GM18502 (cell line): Measurements from ENCODE around the gene RTP2.
"Not testable (repeated sequence)": the region's sequence is repeated elsewhere in the genome, so short reads cannot be mapped to it uniquely, and the experiment has no call there.

Experiments used
- ATAC-seq: cut with Tn5 transposase; IDR thresholded peaks from one replicate; pipeline ENCODE4 v1.9.1; 2021; ENCODE audit warnings: mild to moderate bottlenecking; ENCODE audit not compliant: unreplicated experiment, poor library complexity

The RTP2 gene

DNA sequence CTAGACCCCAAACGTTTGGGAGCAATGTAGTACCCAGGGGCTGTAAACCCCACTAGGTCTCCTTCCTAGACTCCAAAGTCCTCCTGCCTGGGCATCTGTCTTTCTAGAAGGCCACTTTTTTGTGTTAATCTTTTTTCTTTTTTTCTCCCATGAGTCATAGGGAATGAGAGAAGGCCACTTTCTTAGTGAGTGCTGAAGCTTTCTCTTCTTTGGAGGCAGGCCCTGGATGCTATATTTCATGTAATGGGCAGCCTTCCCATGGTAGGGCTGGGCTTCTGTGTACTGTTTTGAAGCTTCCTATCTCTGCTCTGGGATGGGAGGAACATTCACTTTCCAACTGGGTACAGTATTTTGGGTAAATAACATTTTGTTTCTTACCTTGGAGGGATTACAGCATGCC lies 15.2 kb upstream of the RTP2 start:
- no peak for ATAC-seq

DNA sequence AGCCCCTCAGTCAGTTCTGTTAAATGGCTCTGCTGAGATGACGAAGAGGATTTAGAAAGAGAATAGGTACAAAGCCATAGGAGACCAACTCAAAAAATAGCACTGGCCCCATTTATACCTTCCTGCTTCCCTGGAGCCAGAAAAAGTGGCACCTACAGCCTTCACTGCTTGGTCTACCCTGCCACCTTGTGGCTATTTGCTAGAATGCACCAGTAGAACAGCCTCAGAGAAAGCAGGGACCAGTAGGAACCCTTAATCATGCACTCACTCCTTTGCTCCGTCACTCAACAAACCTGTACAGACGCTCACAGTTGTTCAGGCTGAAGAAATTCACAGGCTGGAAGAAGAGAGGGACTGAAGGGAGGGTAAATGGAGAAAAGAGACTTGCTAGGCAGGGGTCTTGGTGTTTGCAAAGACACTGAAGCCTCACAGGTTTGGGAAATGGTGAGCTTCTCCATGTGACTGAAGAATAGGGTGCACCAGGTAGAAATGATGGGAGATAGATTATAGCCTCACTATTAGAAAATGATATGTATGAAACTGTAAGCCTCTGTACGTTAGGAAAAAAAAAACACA lies 12.1 kb upstream of the RTP2 start:
- ATAC-seq, result peak; percentile 87

DNA sequence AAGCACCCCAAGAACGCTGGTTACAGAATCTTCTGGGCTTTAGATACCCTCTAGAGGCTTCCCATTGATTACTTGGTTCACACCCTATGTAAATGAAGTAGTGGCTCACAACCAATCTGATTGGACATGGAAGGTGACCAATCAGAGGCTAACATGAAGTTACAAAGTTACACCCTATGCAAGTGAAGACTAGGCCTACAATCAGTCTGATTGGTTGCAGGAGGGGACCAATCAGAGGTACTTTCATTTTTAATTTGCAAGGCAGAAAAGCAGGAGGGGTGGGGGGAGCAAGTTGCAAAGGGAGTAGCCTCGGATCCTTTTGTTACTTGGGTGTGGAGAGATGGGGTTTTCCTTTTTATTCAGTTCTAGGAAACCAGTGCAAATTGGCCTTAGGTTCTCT lies 11.1 kb upstream of the RTP2 start:
- no peak for ATAC-seq

DNA sequence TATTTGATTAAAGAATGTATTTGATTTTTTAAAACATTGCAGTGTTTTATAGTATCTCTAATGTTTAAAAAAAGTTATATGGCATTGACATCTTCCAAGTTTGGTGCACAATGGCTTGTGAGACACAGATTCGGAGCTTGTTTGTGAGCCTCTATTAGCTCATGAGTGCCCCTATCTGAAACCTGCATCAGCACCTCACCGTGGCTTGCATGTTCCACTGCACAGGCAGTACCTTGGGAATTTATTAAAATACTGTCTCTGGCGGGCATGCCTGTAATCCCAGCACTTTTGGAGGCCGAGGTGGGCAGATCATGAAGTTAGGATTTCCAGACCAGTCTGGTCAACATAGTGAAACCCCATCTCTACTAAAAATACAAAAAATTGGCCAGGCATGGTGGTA lies 6.8 kb upstream of the RTP2 start:
- ATAC-seq, result no peak

GRCh38 chr3:187708696-187709095 lies 6.3 kb upstream of the RTP2 start:
- ATAC-seq, result no peak

- ATAC-seq, result no peak
Observed at GRCh38 chr3:187706971-187707370, 4.6 kb upstream of the RTP2 start.

DNA sequence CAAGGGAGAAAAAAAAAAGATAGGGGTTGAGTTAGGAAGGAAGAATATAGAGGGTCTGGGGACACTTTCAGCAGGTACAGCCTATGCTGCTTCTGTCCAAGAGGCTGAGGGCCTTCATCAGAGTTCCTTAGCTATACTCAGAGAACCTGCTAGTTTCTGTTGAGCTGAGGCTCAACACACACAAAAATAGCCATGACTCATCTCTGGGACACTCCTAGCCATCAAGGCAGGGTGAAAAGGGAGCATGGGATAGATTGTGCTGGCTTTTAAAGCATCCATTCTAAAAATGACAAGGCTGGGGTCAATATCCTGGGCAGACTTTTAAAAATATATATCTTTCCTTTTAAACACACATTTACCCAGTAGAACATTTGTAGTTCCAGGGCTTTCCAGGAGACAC lies 2.8 kb upstream of the RTP2 start:
- ATAC-seq, result no peak

- ATAC-seq, result no peak
Observed at GRCh38 chr3:187700249-187700648, 2.1 kb downstream of the RTP2 start.

DNA sequence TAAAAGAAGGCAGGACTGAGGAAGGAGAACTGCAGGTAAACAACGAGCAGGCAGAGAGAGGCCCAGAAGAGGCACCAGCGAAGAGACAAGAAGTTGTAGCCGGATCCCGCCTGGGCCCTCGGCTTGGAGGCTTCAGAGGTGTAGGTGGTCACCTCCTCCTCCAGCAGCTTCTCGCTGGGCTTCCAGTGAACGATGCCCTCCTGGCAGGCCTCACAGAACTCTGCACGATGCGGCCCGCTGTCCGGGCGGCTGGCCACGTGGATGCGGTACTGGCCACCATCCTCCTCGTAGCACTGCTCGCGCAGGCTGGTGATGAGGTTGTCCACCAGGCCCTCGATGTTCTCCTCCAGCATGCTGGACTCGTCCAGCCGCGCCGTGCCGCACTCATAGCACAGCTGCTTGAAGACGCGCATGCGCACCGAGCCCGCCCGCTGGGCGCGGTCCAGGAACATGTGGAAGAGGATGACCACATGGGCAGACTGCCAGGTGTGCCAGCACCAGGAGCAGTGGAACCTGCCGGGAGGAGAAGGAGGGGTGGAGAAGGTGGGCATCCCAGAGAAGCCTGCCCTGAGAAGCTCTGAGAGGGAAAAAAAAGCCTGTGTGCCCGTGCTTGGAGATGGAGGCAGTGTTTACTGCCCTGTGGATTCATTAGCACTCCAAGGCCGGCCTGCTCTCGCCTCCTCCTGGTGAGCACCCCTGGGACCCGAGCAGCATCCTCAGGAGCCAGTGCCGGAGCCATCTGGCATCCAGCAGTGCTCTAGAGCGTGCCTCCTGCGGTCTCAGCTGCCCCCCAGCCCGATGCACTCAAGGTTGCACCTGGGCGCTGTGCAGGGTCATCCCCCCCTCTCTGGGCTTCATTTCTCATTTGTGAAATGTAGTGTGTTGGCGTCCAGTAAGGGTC lies 3.6 kb downstream of the RTP2 start:
- no peak for ATAC-seq

DNA sequence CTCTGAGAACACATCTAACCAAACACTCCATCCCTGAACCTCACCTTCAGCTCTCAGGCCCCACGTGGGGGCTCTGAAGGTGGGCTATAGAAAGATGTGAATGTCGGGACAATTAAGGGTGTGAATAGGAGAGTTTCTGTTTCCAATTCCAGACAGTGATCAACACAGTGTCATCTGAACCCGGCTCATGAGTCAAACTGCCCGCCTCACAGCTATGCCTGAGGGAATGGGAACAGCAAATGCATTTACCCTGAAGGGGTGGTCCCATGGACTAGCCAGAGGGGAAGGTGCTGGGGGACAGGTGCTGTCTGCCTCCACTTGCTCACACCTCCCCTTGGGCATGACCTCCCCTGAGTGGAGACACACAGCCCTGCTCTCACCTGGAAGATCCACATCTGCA lies 6.3 kb downstream of the RTP2 start:
- ATAC-seq, result no peak

DNA sequence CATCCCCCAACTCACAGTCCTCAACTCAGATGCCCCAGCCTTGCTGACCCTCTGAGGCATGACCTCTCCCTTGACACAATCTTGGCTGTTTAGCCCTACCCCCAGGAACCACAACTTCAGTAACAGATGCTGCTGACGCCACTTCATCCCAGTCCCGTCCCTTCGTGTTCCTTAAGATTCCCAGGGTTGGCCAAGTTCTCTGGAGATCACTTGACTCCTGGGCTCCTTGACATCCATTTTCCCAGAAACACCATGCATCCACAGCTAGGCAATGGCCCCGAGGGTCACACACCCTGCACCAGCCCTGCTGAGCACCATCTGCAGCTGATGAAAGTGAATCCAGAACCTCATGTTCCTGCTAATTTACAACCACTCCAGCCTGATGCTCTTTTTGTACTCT lies 6.9 kb downstream of the RTP2 start:
- no peak for ATAC-seq

DNA sequence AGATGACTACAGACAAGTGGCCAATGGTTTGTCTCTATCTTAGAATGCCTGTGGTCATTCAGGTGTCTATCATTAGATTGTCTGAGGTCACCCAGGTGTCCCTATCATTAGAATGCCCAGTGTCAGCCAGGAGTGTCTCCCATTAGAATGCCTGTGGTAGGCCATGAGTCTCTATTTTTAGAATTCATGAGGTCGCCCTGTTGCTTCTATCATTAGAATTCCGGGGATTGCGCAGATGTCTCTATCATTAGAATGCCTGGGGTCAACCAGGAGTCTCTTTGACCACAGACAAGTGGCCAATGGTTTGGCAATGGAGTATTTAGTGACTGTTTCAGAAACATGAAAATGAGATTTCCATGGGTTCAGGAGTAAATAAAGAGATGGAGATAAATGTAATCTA lies 7.6 kb downstream of the RTP2 start:
- no peak for ATAC-seq

DNA sequence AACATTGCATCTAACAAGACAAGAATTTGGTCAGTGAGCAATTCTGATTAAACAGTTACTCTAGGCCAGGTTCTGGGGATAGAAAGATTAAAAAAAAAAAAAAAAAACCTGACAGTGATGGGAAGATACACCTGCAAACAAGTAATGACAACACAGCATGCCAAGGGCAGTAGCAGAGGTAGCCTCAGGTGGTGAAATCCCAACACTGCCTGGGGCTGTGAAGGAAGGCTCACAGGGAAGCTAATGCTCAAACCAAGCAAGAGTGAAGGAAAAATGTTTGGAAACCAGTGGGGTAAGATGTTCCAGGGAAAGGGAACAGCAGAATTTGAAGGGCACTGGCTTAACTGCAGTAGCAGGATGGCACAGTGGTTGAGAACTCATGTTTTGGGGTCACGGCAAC lies 8.9 kb downstream of the RTP2 start:
- no peak for ATAC-seq

- ATAC-seq, result no peak
Observed at GRCh38 chr3:187689984-187690383, 12.4 kb downstream of the RTP2 start.

- ATAC-seq, result no peak
Observed at GRCh38 chr3:187686621-187687273, 15.6 kb downstream of the RTP2 start.

DNA sequence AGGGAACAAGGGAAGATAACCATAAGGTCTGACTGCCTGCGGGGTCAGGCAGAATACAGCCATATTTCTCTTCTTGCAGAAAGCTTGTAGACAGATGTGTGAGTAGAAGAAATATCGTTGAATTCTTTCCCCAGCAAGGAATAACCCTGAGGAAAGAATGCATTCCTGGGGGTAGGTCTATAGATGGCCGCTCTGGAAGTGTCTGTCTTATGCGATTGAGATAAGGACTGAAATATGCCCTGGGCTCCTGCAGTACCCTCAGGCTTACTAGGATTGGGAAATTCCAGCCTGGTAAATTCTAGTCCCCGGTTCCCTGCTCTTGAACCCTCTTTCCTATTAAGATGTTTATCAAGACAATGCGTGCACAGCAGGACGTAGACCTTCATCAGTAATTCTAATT lies 16.4 kb downstream of the RTP2 start:
- no peak for ATAC-seq

GRCh38 chr3:187684880-187685279 lies 17.5 kb downstream of the RTP2 start:
- ATAC-seq, result no peak

DNA sequence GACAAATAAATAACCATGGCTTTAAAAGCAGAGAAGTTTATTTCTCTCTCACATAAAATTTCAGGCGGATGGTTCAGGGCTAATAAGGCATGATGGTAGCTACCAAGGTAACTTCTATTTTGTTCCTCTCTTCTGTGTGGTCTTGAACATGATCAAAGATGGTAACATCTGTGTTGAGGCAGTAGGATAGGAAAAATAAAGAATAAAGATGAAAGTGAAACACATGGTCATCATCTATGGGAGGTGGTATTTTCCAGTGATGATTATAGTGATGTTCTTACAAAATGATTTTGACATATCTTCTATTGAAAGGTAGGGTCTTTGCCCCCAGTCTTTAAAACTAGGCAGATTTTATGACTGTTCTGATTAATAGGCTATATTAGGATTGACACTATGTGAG lies 17.9 kb downstream of the RTP2 start:
- no peak for ATAC-seq

DNA sequence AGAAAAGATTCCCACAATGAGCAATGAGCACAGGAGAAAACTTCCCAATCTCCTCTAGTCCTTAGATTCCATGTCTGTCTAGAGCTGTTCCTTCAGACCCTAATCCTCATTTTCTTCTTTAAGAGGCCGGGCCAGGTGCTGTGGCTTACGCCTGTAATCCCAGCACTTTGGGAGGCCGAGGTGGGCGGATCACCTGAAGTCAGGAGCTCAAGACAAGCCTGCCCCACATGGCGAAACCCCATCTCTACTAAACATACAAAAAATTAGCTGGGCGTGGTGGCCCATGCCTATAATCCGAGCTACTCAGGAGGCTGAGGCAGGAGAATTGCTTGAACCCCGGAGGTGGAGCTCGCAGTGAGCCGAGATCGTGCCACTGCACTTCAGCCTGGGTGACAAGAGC lies 20.6 kb downstream of the RTP2 start:
- not testable (repeated sequence) for ATAC-seq

DNA sequence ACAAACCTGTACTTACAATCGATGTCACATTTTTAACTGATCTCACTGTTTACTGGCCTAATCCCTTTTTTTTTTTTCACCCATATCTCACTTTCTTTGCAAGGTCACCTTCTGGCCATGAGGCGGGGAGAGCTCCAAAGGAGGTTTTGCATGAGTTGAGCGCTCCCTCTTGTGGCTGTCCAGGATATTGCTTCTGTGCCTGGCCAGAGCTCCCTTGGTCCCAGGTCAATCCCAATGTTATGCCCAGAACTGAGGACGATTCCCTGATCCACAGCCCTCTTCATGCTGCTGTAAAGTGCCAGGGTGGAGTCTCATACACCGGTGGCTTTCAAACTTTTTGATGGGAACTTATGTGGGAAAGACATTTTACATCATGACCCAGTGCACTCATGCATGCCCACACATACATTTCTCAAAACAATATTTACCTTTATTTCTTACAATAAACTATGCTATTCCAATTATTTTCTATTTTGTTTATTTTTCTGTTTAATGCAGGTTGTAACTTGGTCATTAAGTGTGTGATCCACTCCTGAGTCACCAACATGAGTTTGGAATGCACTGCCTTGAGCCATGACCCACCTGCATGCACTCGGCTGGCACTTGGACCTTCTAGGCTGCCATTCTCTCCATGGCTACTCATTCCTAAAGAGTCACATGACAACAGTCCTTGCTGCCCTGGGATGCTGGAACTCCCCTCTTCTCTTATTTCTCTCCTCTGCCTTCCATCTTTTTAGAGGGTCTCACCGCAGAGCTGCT lies 22.5 kb downstream of the RTP2 start:
- no peak for ATAC-seq

DNA sequence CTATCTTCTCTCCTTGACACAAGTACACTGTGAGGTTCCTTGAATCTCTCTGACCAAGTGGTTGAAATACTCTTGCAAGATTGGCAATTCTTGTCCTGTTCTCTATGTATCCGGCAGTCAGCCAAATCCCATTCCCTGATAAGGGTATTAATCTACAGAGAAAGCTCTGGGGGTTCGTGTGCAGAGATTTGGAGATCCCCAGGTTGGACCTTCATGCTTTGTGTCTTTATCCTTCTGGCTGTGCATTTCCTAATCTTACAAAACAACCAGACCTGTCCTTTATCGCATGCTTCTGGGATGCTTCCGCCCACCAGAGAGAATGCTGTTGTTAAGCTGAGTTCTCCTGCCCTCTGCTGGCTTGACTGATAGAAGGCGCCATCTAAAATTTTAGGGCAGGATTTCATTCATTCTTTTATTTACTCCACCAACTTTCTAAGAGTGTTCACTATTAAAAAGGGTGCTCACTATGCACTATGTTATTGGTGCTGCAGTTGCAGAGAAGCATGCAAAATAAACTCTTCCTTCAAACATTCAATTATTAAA lies 23.6 kb downstream of the RTP2 start:
- ATAC-seq, result peak; percentile 49
